Esophagus muscularis mucosa (tissue), 4 donors: ENCODE data around the gene BRDT. TPM values are rescaled to one million over a fixed set of nuclear protein-coding genes. Genes with fewer than 3 reads are reported as not detected.

ENCODE experiments used
- DNase-seq: peaks from one replicate; pipeline ENCODE4 v3.0.0-alpha.2; 2017; ENCODE audit errors: extremely low spot score
- H3K27ac ChIP-seq, 4 donors: fragments of 200-600 bp; sonication (generic); replicated peaks in 1 of 4; 1 replicate in 3 of 4; 2 replicates in 1 of 4; pipeline ENCODE4 v1.5.1; 2016 to 2019; ENCODE audit warnings: mild to moderate bottlenecking in 1 of 4
- H3K27me3 ChIP-seq, 4 donors: fragments of 200-600 bp; sonication (generic); one replicate each; pipeline versions ENCODE4 v1.5.1 to v1.6.0; 2016 to 2019
- H3K36me3 ChIP-seq, 4 donors: fragments of 200-600 bp; sonication (generic); one replicate each; pipeline ENCODE4 v1.5.1; 2016 to 2019
- H3K4me1 ChIP-seq, 4 donors: fragments of 200-600 bp; sonication (generic); one replicate each; pipeline ENCODE4 v1.5.1; 2016 to 2019
- H3K4me3 ChIP-seq, 4 donors: fragments of 200-600 bp; sonication (generic); 1 replicate in 2 of 4; 2 replicates in 2 of 4; pipeline ENCODE4 v1.5.1; 2016 to 2019; ENCODE audit warnings: mild to moderate bottlenecking in 4 of 4, moderate library complexity in 1 of 4
- H3K9me3 ChIP-seq, 4 donors: fragments of 200-600 bp; sonication (generic); 1 replicate in 3 of 4; 2 replicates in 1 of 4; pipeline ENCODE4 v1.5.1; 2016 to 2019
- CTCF ChIP-seq, 3 experiments: fragments of 200-600 bp in 2 of 3; fragments of 450-650 bp in 1 of 3; sonication (generic) in 2 of 3; IDR thresholded peaks; one replicate each; pipeline ENCODE4 v1.5.1; 2017 to 2019; ENCODE audit warnings: antibody characterized with exemption in 3 of 3, mild to moderate bottlenecking in 2 of 3, moderate library complexity in 1 of 3
- EP300 ChIP-seq: sonication (generic); formaldehyde crosslinking; IDR thresholded peaks from one replicate; pipeline ENCODE4 v1.6.1; 2017; ENCODE audit warnings: antibody characterized with exemption
- POLR2A ChIP-seq: fragments of 450-650 bp; IDR thresholded peaks from one replicate; pipeline ENCODE4 v1.6.1; 2017; ENCODE audit warnings: antibody characterized with exemption, moderate library complexity, mild to moderate bottlenecking, low read depth
- POLR2AphosphoS5 ChIP-seq, 2 donors: sonication (generic); formaldehyde crosslinking; IDR thresholded peaks; one replicate each; pipeline ENCODE4 v1.6.1; 2017; ENCODE audit warnings: antibody characterized with exemption in 2 of 2
- WGBS: methylation state at CpG from one replicate; pipeline ENCODE4 v1.1.5; 2018; 5-methylcytosine and 5-hydroxymethylcytosine counted together
- intact Hi-C: fragments of 100-400 bp; cut with DNase I; formaldehyde crosslinking; loops from one replicate; pipeline ENCODE4 v1.15.1; 2023
- total RNA-seq, 4 donors: library from RNA; depleted of rRNA; stranded (reverse); fragments of >200 nt; gene quantifications; one replicate each; pipeline versions ENCODE4 v1.1.0 to v1.2.1, GENCODE V29; 2016

BRDT gene
- total RNA-seq, 4 donors from 2014 or later: not detected

GRCh38 chr1:91916046-91916445, 33.2 kb upstream of the BRDT start:
- Histone ChIP-seq H3K27ac (no peak overlapping the region), H3K27me3 (no peaks in the 10 kb centered on the region), H3K36me3 (no peaks in the 10 kb centered on the region), H3K9me3 (no peaks in the 10 kb centered on the region), H3K4me3 (no peak overlapping the region), H3K4me1 (no peaks in the 10 kb centered on the region)
- TF ChIP-seq POLR2AphosphoS5 (IDR thresholded peaks at IDR 0.05): no peak
- no peak for TF ChIP-seq EP300
- 90% methylated on average over 4 of the region's 4 CpGs for WGBS
- intact Hi-C loops: no loop called here
- DNase-seq: peak; percentile 12

GRCh38 chr1:91916811-91917460, 32.3 kb upstream of the BRDT start:
- DNase-seq: peak; percentile 78
- intact Hi-C loops: no loop called here
- Histone ChIP-seq H3K4me1 (no peaks in the 10 kb centered on the region), H3K36me3 (no peaks in the 10 kb centered on the region), H3K4me3 (no peak overlapping the region), H3K9me3 (no peaks in the 10 kb centered on the region), H3K27ac (no peak overlapping the region), H3K27me3 (no peaks in the 10 kb centered on the region)
- 82% methylated on average over 5 of the region's 5 CpGs for WGBS
- no peak for TF ChIP-seq CTCF (IDR thresholded peaks at IDR 0.05)
- no peak for TF ChIP-seq EP300
- no peak for TF ChIP-seq POLR2A
- TF ChIP-seq POLR2AphosphoS5 (IDR thresholded peaks at IDR 0.05): no peak

GRCh38 chr1:91919962-91920361, 29.2 kb upstream of the BRDT start:
- H3K36me3 ChIP-seq: no peaks in the 10 kb centered on the region
- no peak for DNase-seq
- intact Hi-C loops: loop anchor here (10.0 kb wide), 1 partner anchor 635 kb away; no protein-coding TSS in a partner anchor
- no peaks in the 10 kb centered on the region for H3K4me1 ChIP-seq
- TF ChIP-seq EP300: no peak
- TF ChIP-seq POLR2AphosphoS5 (IDR thresholded peaks at IDR 0.05): no peak
- no peak for TF ChIP-seq CTCF (IDR thresholded peaks at IDR 0.05)
- no peak for TF ChIP-seq POLR2A
- H3K9me3 ChIP-seq: no peaks in the 10 kb centered on the region
- WGBS: 87% methylated on average over 8 of the region's 8 CpGs
- H3K27me3 ChIP-seq: no peaks in the 10 kb centered on the region
- no peak overlapping the region for H3K27ac ChIP-seq
- H3K4me3 ChIP-seq: no peak overlapping the region

GRCh38 chr1:91924146-91924545, 25.1 kb upstream of the BRDT start:
- Histone ChIP-seq H3K4me1 (peaks cover 0 to 10% (median 3%) of the 10 kb centered on the region in 4 donors), H3K27ac (no peak overlapping the region), H3K36me3 (no peaks in the 10 kb centered on the region), H3K4me3 (no peak overlapping the region), H3K9me3 (no peaks in the 10 kb centered on the region), H3K27me3 (no peaks in the 10 kb centered on the region)
- 81% methylated on average over 2 of the region's 2 CpGs for WGBS
- DNase-seq: no peak
- intact Hi-C loops: loop anchor here (2.0 to 10.0 kb wide), 2 partner anchors 413 to 639 kb away; no protein-coding TSS in a partner anchor
- no peak for TF ChIP-seq EP300
- TF ChIP-seq CTCF (IDR thresholded peaks at IDR 0.05): no peak
- TF ChIP-seq POLR2AphosphoS5 (IDR thresholded peaks at IDR 0.05): no peak
- TF ChIP-seq POLR2A: no peak

- no peaks in the 10 kb centered on the region for H3K9me3 ChIP-seq
- no peak overlapping the region for H3K27ac ChIP-seq
- H3K4me3 ChIP-seq: no peak overlapping the region
- intact Hi-C loops: loop anchor here (2.0 to 10.0 kb wide), 2 partner anchors 415 to 641 kb away; no protein-coding TSS in a partner anchor
- H3K27me3 ChIP-seq: no peaks in the 10 kb centered on the region
- TF ChIP-seq EP300: no peak
- no peak for TF ChIP-seq POLR2A
- no peak for TF ChIP-seq POLR2AphosphoS5 (IDR thresholded peaks at IDR 0.05)
- TF ChIP-seq CTCF (IDR thresholded peaks at IDR 0.05): no peak
- DNase-seq: no peak
- H3K4me1 ChIP-seq: peaks cover 0 to 13% (median 4%) of the 10 kb centered on the region in 4 donors
- WGBS: 85% methylated on average over 4 of the region's 4 CpGs
- H3K36me3 ChIP-seq: no peaks in the 10 kb centered on the region
Observed at GRCh38 chr1:91925644-91926435, 23.4 kb upstream of the BRDT start.
